GM13977 (cell line): ENCODE measurements around the gene HERC5.

ENCODE experiments used
- DNase-seq: peaks from one replicate; pipeline ENCODE4 v3.0.0; 2012; ENCODE audit warnings: low spot score
- CTCF ChIP-seq: IDR thresholded peaks from 2 replicates; pipeline ENCODE4 v1.5.1; 2012; ENCODE audit warnings: mild to moderate bottlenecking, control low read depth; ENCODE audit not compliant: insufficient read depth; ENCODE audit errors: extremely low read depth, missing control alignments
- in situ Hi-C: fragments of 300-500 bp; cut with MboI; formaldehyde crosslinking; loops from one replicate; pipeline ENCODE4 v1.12.0; 2022; ENCODE audit warnings: low sequenced_read_pairs, low pct_unique_long_range_greater_than_20kb, mixed read lengths, inconsistent platforms; ENCODE audit not compliant: unreplicated experiment

The HERC5 gene

GRCh38 chr4:88415982-88416381 is 40.9 kb upstream of the HERC5 start:
- TF ChIP-seq CTCF: no peak
- in situ Hi-C loops: no loop called here
- DNase-seq: no peak

GRCh38 chr4:88418411-88418810 is 38.5 kb upstream of the HERC5 start:
- DNase-seq: no peak
- no peak for TF ChIP-seq CTCF
- in situ Hi-C loops: no loop called here

GRCh38 chr4:88419874-88420273 is 37.0 kb upstream of the HERC5 start:
- TF ChIP-seq CTCF: no peak
- in situ Hi-C loops: no loop called here
- no peak for DNase-seq

GRCh38 chr4:88420844-88421243 is 36.1 kb upstream of the HERC5 start:
- TF ChIP-seq CTCF: no peak
- in situ Hi-C loops: no loop called here

GRCh38 chr4:88422403-88422802 is 34.5 kb upstream of the HERC5 start:
- no peak for TF ChIP-seq CTCF
- in situ Hi-C loops: no loop called here
- no peak for DNase-seq

More at GRCh38 chr4:88420844-88421243, 36.1 kb upstream of the HERC5 start:
- no peak for DNase-seq

- no peak for TF ChIP-seq CTCF
- DNase-seq: no peak
These were observed 27.5 kb upstream of the HERC5 start for GRCh38 chr4:88429401-88429800.

More at GRCh38 chr4:88429401-88429800, 27.5 kb upstream of the HERC5 start:
- in situ Hi-C loops: no loop called here
